Measurements from ENCODE around the gene OLFM1.

The OLFM1 gene

DNA sequence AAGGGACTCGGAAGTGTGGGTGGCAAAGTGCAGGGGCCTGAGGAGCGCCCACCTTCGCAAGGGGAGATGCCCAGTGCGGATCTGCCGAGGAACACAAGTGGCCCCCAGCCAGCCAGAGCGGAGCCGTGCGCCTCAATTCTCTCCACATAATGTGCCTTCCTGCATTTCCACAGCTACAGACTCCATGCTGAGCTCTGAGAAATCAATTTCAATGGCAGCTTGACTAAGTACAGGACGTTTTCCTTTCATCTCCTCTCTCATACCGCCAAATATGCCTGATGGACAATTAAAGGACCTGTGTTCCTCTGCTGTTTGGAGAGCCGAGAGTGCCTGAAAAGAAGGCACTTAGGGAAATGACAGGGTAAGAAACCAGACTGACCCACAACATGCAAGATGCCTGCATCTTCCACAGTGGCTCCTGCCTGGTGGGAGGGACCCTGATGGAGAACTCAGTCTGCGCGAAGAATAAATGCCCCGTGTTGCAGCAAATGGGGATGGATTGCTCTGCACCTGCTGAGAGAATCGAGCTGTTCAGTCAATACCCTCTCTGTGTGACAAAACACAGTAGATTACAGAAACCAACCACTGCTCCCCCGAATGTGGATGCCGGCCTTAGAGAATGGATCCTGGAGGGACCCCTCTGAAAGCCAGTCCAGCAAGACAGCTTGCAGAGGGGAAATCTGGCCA is 38.6 kb upstream of the OLFM1 start:
- WGBS, result 79% methylated on average over 17 of the region's 17 CpGs
- Histone ChIP-seq H4K8ac (ENCODE audit: low read length) (no peak overlapping the region), H2AK5ac (ENCODE audit: low read length, severe bottlenecking) (no peak overlapping the region), H3K27ac (ENCODE audit: low read length, poor library complexity, severe bottlenecking) (no peak overlapping the region), H3K9ac (ENCODE audit: low read length) (no peak overlapping the region), H3K4me3 (ENCODE audit: insufficient read depth in 1 of 2, low read depth in 1 of 2, low read length in 2 of 2) (no peak overlapping the region), H2BK5ac (ENCODE audit: low read depth, low read length, poor library complexity, severe bottlenecking) (no peak overlapping the region), H2BK120ac (ENCODE audit: low read depth, low read length) (no peak overlapping the region), H3K4me2 (ENCODE audit: low read length, poor library complexity, severe bottlenecking) (no peak overlapping the region), H3K4me1 (ENCODE audit: control insufficient read depth, insufficient read depth, low read depth, low read length) (no peaks in the 10 kb centered on the region), H3K79me1 (replicated peaks; ENCODE audit: low read length, poor library complexity, severe bottlenecking) (no peaks in the 10 kb centered on the region), H4K91ac (ENCODE audit: low read length) (no peak overlapping the region), H3K4ac (ENCODE audit: low read depth in 1 of 2, low read length in 2 of 2) (no peak overlapping the region), H2BK12ac (ENCODE audit: low read length in 2 of 2) (no peak overlapping the region), H3K14ac (ENCODE audit: low read length in 2 of 2) (no peak overlapping the region), H3K18ac (ENCODE audit: low read depth in 1 of 2, low read length in 2 of 2) (no peak overlapping the region), H2BK15ac (ENCODE audit: low read depth, poor library complexity, severe bottlenecking) (no peak overlapping the region), H3K36me3 (ENCODE audit: control insufficient read depth in 1 of 2, insufficient read depth in 2 of 2, low read depth in 1 of 2, low read length in 2 of 2) (no peaks in the 10 kb centered on the region), H3K23ac (ENCODE audit: low read length in 2 of 2) (no peak overlapping the region), H3K9me3 (ENCODE audit: control insufficient read depth, low read length) (peaks cover 2% of the 10 kb centered on the region), H3K27me3 (ENCODE audit: control insufficient read depth in 1 of 2, insufficient read depth in 1 of 2, low read length in 2 of 2) (peaks cover 0 to 14% of the 10 kb centered on the region in 2 experiments), H2AFZ (ENCODE audit: low read depth, low read length) (no peak overlapping the region)
- no peak for DNase-seq

DNA sequence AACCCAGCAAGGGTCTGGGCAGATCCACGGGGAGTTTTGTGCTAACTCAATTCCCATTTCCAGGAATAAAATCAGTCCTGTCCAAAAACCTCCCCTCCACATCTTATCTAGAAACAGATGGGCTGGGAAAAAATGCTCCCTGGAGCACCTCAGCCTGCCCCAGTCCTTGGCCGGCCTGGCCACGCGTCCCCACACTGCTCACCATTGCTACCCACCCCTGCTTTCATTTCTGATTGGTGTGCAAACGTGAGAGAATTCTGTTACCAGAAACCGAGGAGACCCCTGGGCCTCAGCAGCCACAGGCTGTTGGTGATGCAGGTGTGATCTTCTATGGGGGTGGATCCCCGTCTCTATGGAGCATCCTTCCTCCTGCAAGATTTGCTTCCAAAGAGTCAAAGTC is 38.0 kb upstream of the OLFM1 start:
- H2BK120ac ChIP-seq (ENCODE audit: low read depth, low read length), result no peak overlapping the region
- H3K9ac ChIP-seq (ENCODE audit: low read length), result no peak overlapping the region
- no peaks in the 10 kb centered on the region for H3K4me1 ChIP-seq (ENCODE audit: control insufficient read depth, insufficient read depth, low read depth, low read length)
- H3K4ac ChIP-seq (ENCODE audit: low read depth in 1 of 2, low read length in 2 of 2), result no peak overlapping the region
- no peak overlapping the region for H2BK5ac ChIP-seq (ENCODE audit: low read depth, low read length, poor library complexity, severe bottlenecking)
- H2AFZ ChIP-seq (ENCODE audit: low read depth, low read length), result no peak overlapping the region
- H2BK15ac ChIP-seq (ENCODE audit: low read depth, poor library complexity, severe bottlenecking), result no peak overlapping the region
- H3K27ac ChIP-seq (ENCODE audit: low read length, poor library complexity, severe bottlenecking), result no peak overlapping the region
- H3K18ac ChIP-seq (ENCODE audit: low read depth in 1 of 2, low read length in 2 of 2), result no peak overlapping the region
- H3K36me3 ChIP-seq (ENCODE audit: control insufficient read depth in 1 of 2, insufficient read depth in 2 of 2, low read depth in 1 of 2, low read length in 2 of 2), result no peaks in the 10 kb centered on the region
- no peak overlapping the region for H2AK5ac ChIP-seq (ENCODE audit: low read length, severe bottlenecking)
- no peak overlapping the region for H3K4me2 ChIP-seq (ENCODE audit: low read length, poor library complexity, severe bottlenecking)
- DNase-seq, result no peak
- no peak overlapping the region for H2BK12ac ChIP-seq (ENCODE audit: low read length in 2 of 2)
- no peak overlapping the region for H3K14ac ChIP-seq (ENCODE audit: low read length in 2 of 2)
- H3K79me1 ChIP-seq (replicated peaks; ENCODE audit: low read length, poor library complexity, severe bottlenecking), result no peaks in the 10 kb centered on the region
- H4K91ac ChIP-seq (ENCODE audit: low read length), result no peak overlapping the region
- H4K8ac ChIP-seq (ENCODE audit: low read length), result no peak overlapping the region
- H3K4me3 ChIP-seq (ENCODE audit: insufficient read depth in 1 of 2, low read depth in 1 of 2, low read length in 2 of 2), result no peak overlapping the region
- peaks cover 3% of the 10 kb centered on the region for H3K9me3 ChIP-seq (ENCODE audit: control insufficient read depth, low read length)
- H3K23ac ChIP-seq (ENCODE audit: low read length in 2 of 2), result no peak overlapping the region
- peaks cover 0 to 9% of the 10 kb centered on the region in 2 experiments for H3K27me3 ChIP-seq (ENCODE audit: control insufficient read depth in 1 of 2, insufficient read depth in 1 of 2, low read length in 2 of 2)
- 90% methylated on average over 4 of the region's 7 CpGs for WGBS

DNA sequence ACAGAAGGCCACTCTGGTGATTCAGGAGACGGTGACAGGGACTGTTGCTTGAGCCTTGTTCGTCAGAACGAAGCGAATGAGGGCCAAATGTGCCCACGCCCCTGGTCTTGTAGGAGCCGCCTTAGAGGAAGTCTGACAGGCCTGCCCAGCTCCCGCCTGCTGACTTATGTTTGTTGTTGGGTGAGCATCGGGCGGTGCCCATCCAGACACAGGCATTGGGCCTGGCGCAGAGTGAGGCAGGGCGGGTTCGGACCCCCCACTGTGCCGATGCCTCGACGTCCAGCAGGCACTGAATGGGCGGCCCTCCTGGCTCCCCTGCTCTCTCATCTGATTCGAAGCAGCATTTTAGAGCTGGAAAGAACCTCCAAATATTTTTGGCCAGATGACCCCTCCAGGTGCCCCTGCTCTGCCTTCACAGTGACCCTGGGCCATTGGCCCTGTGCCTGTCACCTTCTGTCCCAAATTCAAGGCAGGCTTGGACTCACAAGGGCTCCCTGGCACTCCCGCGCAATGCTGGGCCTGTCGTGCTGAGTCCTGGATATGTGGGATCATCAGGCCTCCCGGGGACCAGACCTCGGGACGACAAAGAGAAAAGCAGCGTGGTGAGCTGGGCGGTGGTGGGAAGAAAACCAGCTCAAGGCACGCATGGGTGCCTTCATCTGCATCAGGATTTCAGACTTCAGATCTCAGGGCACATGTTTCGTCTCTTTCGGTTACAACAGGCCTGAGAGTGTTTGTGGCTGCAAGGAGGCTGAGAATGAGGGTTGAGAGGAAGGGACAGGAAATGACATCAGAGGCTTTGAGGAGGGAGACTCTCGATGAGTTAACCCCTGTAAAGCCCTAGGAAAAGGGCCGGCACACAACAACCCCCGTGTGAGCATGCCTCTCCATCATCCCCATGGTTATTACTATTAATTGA is 37.1 kb upstream of the OLFM1 start:
- H3K36me3 ChIP-seq (ENCODE audit: control insufficient read depth in 1 of 2, insufficient read depth in 2 of 2, low read depth in 1 of 2, low read length in 2 of 2), result no peaks in the 10 kb centered on the region
- no peak overlapping the region for H3K9ac ChIP-seq (ENCODE audit: low read length)
- no peak overlapping the region for H3K14ac ChIP-seq (ENCODE audit: low read length in 2 of 2)
- H4K91ac ChIP-seq (ENCODE audit: low read length), result no peak overlapping the region
- DNase-seq, result no peak
- H2BK12ac ChIP-seq (ENCODE audit: low read length in 2 of 2), result no peak overlapping the region
- no peak overlapping the region for H3K4me3 ChIP-seq (ENCODE audit: insufficient read depth in 1 of 2, low read depth in 1 of 2, low read length in 2 of 2)
- H3K4me2 ChIP-seq (ENCODE audit: low read length, poor library complexity, severe bottlenecking), result no peak overlapping the region
- H2BK15ac ChIP-seq (ENCODE audit: low read depth, poor library complexity, severe bottlenecking), result no peak overlapping the region
- H2AFZ ChIP-seq (ENCODE audit: low read depth, low read length), result no peak overlapping the region
- H3K18ac ChIP-seq (ENCODE audit: low read depth in 1 of 2, low read length in 2 of 2), result no peak overlapping the region
- H3K9me3 ChIP-seq (ENCODE audit: control insufficient read depth, low read length), result peaks cover 3% of the 10 kb centered on the region
- no peaks in the 10 kb centered on the region for H3K79me1 ChIP-seq (replicated peaks; ENCODE audit: low read length, poor library complexity, severe bottlenecking)
- no peak overlapping the region for H3K23ac ChIP-seq (ENCODE audit: low read length in 2 of 2)
- H2BK5ac ChIP-seq (ENCODE audit: low read depth, low read length, poor library complexity, severe bottlenecking), result no peak overlapping the region
- H3K27me3 ChIP-seq (ENCODE audit: control insufficient read depth in 1 of 2, insufficient read depth in 1 of 2, low read length in 2 of 2), result peaks cover 0 to 9% of the 10 kb centered on the region in 2 experiments
- H2AK5ac ChIP-seq (ENCODE audit: low read length, severe bottlenecking), result no peak overlapping the region
- H2BK120ac ChIP-seq (ENCODE audit: low read depth, low read length), result no peak overlapping the region
- H4K8ac ChIP-seq (ENCODE audit: low read length), result no peak overlapping the region
- 92% methylated on average over 28 of the region's 31 CpGs for WGBS
- H3K4ac ChIP-seq (ENCODE audit: low read depth in 1 of 2, low read length in 2 of 2), result no peak overlapping the region
- H3K4me1 ChIP-seq (ENCODE audit: control insufficient read depth, insufficient read depth, low read depth, low read length), result no peaks in the 10 kb centered on the region
- no peak overlapping the region for H3K27ac ChIP-seq (ENCODE audit: low read length, poor library complexity, severe bottlenecking)

DNA sequence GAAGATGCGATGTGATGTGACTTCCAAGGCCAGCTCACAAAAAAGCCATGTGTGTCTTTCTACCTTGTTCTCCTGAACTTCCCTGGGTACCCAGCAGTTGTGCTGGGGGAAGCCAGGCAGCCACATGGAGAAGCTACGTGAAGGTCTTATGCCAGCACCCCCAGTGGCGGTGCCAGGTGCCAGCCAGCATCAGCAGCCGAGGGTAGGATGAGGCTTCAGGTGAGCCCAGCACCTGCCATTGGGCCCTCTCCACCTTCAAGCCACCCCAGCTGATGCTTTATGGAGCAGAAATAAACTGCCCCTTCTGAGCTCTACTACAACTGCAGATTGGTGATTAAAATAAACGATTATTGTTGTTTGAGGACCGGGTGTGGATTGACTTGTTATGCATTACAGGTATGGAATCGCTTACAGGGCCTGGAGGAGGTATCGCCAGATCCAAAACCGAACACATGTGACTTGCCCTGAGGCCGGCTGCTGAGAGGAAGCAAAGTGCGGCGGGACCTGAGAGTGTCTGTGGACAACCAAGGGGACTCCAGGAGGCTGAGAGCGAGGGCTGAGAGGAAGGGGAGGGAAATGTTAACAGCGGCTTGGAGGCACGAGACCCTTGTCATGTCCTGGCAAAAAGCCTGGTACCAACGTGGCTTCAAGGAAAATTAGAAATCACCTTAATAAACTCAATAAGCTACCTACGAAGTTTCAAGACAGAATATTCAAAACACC is 36.0 kb upstream of the OLFM1 start:
- Histone ChIP-seq H3K27me3 (ENCODE audit: control insufficient read depth in 1 of 2, insufficient read depth in 1 of 2, low read length in 2 of 2) (peaks cover 0 to 9% of the 10 kb centered on the region in 2 experiments), H3K4me3 (ENCODE audit: insufficient read depth in 1 of 2, low read depth in 1 of 2, low read length in 2 of 2) (no peak overlapping the region), H2BK12ac (ENCODE audit: low read length in 2 of 2) (no peak overlapping the region), H3K23ac (ENCODE audit: low read length in 2 of 2) (no peak overlapping the region), H3K79me1 (replicated peaks; ENCODE audit: low read length, poor library complexity, severe bottlenecking) (no peaks in the 10 kb centered on the region), H3K4me1 (ENCODE audit: control insufficient read depth, insufficient read depth, low read depth, low read length) (no peaks in the 10 kb centered on the region), H4K91ac (ENCODE audit: low read length) (no peak overlapping the region), H2AK5ac (ENCODE audit: low read length, severe bottlenecking) (no peak overlapping the region), H3K18ac (ENCODE audit: low read depth in 1 of 2, low read length in 2 of 2) (no peak overlapping the region), H2BK120ac (ENCODE audit: low read depth, low read length) (no peak overlapping the region), H4K8ac (ENCODE audit: low read length) (no peak overlapping the region), H2BK5ac (ENCODE audit: low read depth, low read length, poor library complexity, severe bottlenecking) (no peak overlapping the region), H2BK15ac (ENCODE audit: low read depth, poor library complexity, severe bottlenecking) (no peak overlapping the region), H3K27ac (ENCODE audit: low read length, poor library complexity, severe bottlenecking) (no peak overlapping the region), H3K4me2 (ENCODE audit: low read length, poor library complexity, severe bottlenecking) (no peak overlapping the region), H3K36me3 (ENCODE audit: control insufficient read depth in 1 of 2, insufficient read depth in 2 of 2, low read depth in 1 of 2, low read length in 2 of 2) (no peaks in the 10 kb centered on the region), H3K9ac (ENCODE audit: low read length) (no peak overlapping the region), H3K4ac (ENCODE audit: low read depth in 1 of 2, low read length in 2 of 2) (no peak overlapping the region), H3K14ac (ENCODE audit: low read length in 2 of 2) (no peak overlapping the region), H3K9me3 (ENCODE audit: control insufficient read depth, low read length) (peaks cover 3% of the 10 kb centered on the region), H2AFZ (ENCODE audit: low read depth, low read length) (no peak overlapping the region)
- DNase-seq, result no peak
- WGBS, result 83% methylated on average over 15 of the region's 17 CpGs

All from mesenchymal stem cell (in vitro differentiated cells and primary cell).